Measurements from ENCODE around the gene SLC44A4. TPM values are rescaled to one million over a fixed set of nuclear protein-coding genes. Genes with fewer than 3 reads are reported as not detected.
A peak's percentile ranks its signal among the peaks of the same experiment; 100 is the strongest.
"Not testable (repeated sequence)": the region's sequence is repeated elsewhere in the genome, so short reads cannot be mapped to it uniquely, and the experiment has no call there.

Gene SLC44A4
- total and polyA plus RNA-seq, 5 donors from 2014 or later = 1.0 TPM; not detected in 4

GRCh38 chr6:31907158-31907813 lies 28.5 kb upstream of the SLC44A4 start:
- Mint-ChIP-seq H3K4me3 (peak overlapping the region in 1 of 4 donors; percentile 87), H3K27ac (no peak overlapping the region), H3K27me3 (peaks cover 15% of the 10 kb centered on the region), H3K4me1 (peaks cover 0 to 12% (median 8%) of the 10 kb centered on the region in 4 donors), H3K9me3 (peaks cover 0 to 2% (median 0%) of the 10 kb centered on the region in 7 donors), H3K36me3 (no peaks in the 10 kb centered on the region)
- no peak for ATAC-seq (ENCODE audit: low read depth in 2 of 2)
- Histone ChIP-seq H3K4me3 (ENCODE audit: low read depth, low read length) (no peak overlapping the region), H3K27me3 (ENCODE audit: control insufficient read depth, insufficient read depth, low read length) (peaks cover 3% of the 10 kb centered on the region), H3K4me1 (ENCODE audit: control insufficient read depth, insufficient read depth, low read length, poor library complexity, severe bottlenecking) (peaks cover 6% of the 10 kb centered on the region), H3K9me3 (ENCODE audit: control insufficient read depth in 2 of 2, low read length in 2 of 2) (no peaks in the 10 kb centered on the region), H3K27ac (ENCODE audit: insufficient read depth, low read length, poor library complexity, severe bottlenecking) (no peak overlapping the region), H3K36me3 (ENCODE audit: control insufficient read depth, insufficient read depth, low read length) (no peaks in the 10 kb centered on the region)
- no peak for DNase-seq

DNA sequence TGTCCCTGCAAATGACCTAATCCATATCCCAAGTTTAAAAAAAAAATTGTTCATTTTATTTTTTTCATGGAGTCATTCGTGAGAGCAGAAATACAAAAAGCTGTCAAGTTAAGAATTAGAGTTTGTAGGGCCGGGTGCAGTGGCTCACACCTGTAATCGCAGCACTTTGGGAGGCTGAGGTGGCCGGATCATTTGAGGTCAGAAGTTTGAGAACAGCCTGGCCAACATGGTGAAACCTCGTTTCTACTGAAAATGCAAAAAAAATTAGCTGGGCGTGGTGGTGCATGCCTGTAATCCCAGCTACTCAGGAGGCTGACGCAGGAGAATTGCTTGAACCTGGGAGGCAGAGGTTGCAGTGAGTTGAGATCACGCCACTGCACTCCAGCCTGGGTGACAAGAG lies 27.9 kb upstream of the SLC44A4 start:
- not testable (repeated sequence) for H3K9me3 ChIP-seq (ENCODE audit: control insufficient read depth in 2 of 2, low read length in 2 of 2); H3K36me3 ChIP-seq (ENCODE audit: control insufficient read depth, insufficient read depth, low read length); H3K4me1 ChIP-seq (ENCODE audit: control insufficient read depth, insufficient read depth, low read length, poor library complexity, severe bottlenecking); H3K4me3 ChIP-seq (ENCODE audit: low read depth, low read length); H3K9me3 Mint-ChIP-seq; DNase-seq; ATAC-seq (ENCODE audit: low read depth in 2 of 2); H3K27me3 ChIP-seq (ENCODE audit: control insufficient read depth, insufficient read depth, low read length); H3K27ac ChIP-seq (ENCODE audit: insufficient read depth, low read length, poor library complexity, severe bottlenecking); H3K27ac Mint-ChIP-seq; H3K36me3 Mint-ChIP-seq
- Mint-ChIP-seq H3K4me1 (peaks cover 0 to 12% (median 8%) of the 10 kb centered on the region in 4 donors), H3K4me3 (peak overlapping the region in 1 of 4 donors; percentile 87), H3K27me3 (peaks cover 15% of the 10 kb centered on the region)

GRCh38 chr6:31906122-31906521 lies 27.3 kb upstream of the SLC44A4 start:
- Histone ChIP-seq H3K27ac (ENCODE audit: insufficient read depth, low read length, poor library complexity, severe bottlenecking) (no peak overlapping the region), H3K36me3 (ENCODE audit: control insufficient read depth, insufficient read depth, low read length) (no peaks in the 10 kb centered on the region), H3K9me3 (ENCODE audit: control insufficient read depth in 2 of 2, low read length in 2 of 2) (no peaks in the 10 kb centered on the region), H3K4me1 (ENCODE audit: control insufficient read depth, insufficient read depth, low read length, poor library complexity, severe bottlenecking) (peaks cover 12% of the 10 kb centered on the region), H3K27me3 (ENCODE audit: control insufficient read depth, insufficient read depth, low read length) (peaks cover 3% of the 10 kb centered on the region), H3K4me3 (ENCODE audit: low read depth, low read length) (no peak overlapping the region)
- Mint-ChIP-seq H3K27ac (no peak overlapping the region), H3K9me3 (peaks cover 0 to 2% (median 0%) of the 10 kb centered on the region in 7 donors), H3K4me1 (peaks cover 0 to 12% (median 8%) of the 10 kb centered on the region in 4 donors), H3K27me3 (peaks cover 15% of the 10 kb centered on the region), H3K36me3 (no peaks in the 10 kb centered on the region), H3K4me3 (peak overlapping the region in 1 of 4 donors; percentile 77)
- DNase-seq (no peak), ATAC-seq (ENCODE audit: low read depth in 2 of 2) (no peak)

DNA sequence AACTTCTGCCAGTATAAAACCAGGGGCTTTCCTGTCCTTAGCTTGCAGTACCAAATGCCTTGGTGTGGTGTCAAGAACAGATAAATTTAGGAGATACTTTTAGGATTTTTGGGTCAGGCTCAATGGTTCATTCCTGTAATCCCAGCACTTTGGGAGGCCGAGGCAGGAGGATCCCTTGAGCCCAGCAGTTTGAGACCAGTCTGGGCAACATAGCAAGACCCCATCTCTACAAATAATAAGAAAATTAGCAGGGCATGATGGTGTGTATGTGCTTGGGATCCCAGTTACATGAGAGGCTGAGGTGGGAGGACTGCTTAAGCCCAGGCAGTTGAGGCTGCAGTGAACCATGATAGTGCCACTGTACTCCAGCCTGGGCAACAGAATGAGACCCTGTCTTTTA lies 26.2 kb upstream of the SLC44A4 start:
- Mint-ChIP-seq H3K4me1 (peaks cover 0 to 12% (median 10%) of the 10 kb centered on the region in 4 donors), H3K9me3 (peaks cover 0 to 2% (median 0%) of the 10 kb centered on the region in 7 donors), H3K27ac (no peak overlapping the region), H3K4me3 (peak overlapping the region in 1 of 4 donors; percentile 64), H3K27me3 (peaks cover 15% of the 10 kb centered on the region), H3K36me3 (no peaks in the 10 kb centered on the region)
- DNase-seq (no peak), ATAC-seq (ENCODE audit: low read depth in 2 of 2) (no peak)
- H3K36me3 ChIP-seq (ENCODE audit: control insufficient read depth, insufficient read depth, low read length) = no peaks in the 10 kb centered on the region
- H3K4me1 ChIP-seq (ENCODE audit: control insufficient read depth, insufficient read depth, low read length, poor library complexity, severe bottlenecking) = peaks cover 12% of the 10 kb centered on the region
- H3K27ac ChIP-seq (ENCODE audit: insufficient read depth, low read length, poor library complexity, severe bottlenecking) = no peak overlapping the region
- H3K27me3 ChIP-seq (ENCODE audit: control insufficient read depth, insufficient read depth, low read length) = peaks cover 3% of the 10 kb centered on the region
- H3K4me3 ChIP-seq (ENCODE audit: low read depth, low read length) = no peak overlapping the region
- no peaks in the 10 kb centered on the region for H3K9me3 ChIP-seq (ENCODE audit: control insufficient read depth in 2 of 2, low read length in 2 of 2)

DNA sequence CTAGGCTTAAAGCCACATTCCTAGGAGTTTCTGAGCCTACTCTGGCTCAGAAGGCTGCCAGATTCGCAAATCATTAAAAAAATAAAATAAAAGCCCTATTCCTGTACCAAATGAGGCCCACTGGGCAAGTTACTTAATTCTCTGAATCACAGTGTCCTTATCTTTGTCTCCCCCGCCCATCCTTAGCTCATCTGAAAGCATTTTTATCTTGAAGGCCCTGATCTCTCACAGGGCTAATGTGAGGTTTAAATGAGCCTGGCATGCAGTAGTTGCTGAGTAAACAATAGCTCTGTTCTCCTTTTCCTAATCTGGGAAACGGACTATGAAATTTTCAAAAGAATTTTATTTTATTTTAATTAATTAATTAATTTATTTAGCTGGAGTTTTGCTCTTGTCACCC lies 25.2 kb upstream of the SLC44A4 start:
- Histone ChIP-seq H3K4me1 (ENCODE audit: control insufficient read depth, insufficient read depth, low read length, poor library complexity, severe bottlenecking) (peaks cover 21% of the 10 kb centered on the region), H3K27ac (ENCODE audit: insufficient read depth, low read length, poor library complexity, severe bottlenecking) (no peak overlapping the region), H3K4me3 (ENCODE audit: low read depth, low read length) (no peak overlapping the region), H3K36me3 (ENCODE audit: control insufficient read depth, insufficient read depth, low read length) (no peaks in the 10 kb centered on the region), H3K27me3 (ENCODE audit: control insufficient read depth, insufficient read depth, low read length) (peaks cover 3% of the 10 kb centered on the region), H3K9me3 (ENCODE audit: control insufficient read depth in 2 of 2, low read length in 2 of 2) (no peaks in the 10 kb centered on the region)
- Mint-ChIP-seq H3K4me3 (no peak overlapping the region), H3K27me3 (peaks cover 15% of the 10 kb centered on the region), H3K27ac (no peak overlapping the region), H3K4me1 (peaks cover 0 to 19% (median 16%) of the 10 kb centered on the region in 4 donors), H3K9me3 (peaks cover 0 to 2% (median 0%) of the 10 kb centered on the region in 7 donors), H3K36me3 (no peaks in the 10 kb centered on the region)
- no peak for DNase-seq
- ATAC-seq (ENCODE audit: low read depth in 2 of 2) = no peak

DNA sequence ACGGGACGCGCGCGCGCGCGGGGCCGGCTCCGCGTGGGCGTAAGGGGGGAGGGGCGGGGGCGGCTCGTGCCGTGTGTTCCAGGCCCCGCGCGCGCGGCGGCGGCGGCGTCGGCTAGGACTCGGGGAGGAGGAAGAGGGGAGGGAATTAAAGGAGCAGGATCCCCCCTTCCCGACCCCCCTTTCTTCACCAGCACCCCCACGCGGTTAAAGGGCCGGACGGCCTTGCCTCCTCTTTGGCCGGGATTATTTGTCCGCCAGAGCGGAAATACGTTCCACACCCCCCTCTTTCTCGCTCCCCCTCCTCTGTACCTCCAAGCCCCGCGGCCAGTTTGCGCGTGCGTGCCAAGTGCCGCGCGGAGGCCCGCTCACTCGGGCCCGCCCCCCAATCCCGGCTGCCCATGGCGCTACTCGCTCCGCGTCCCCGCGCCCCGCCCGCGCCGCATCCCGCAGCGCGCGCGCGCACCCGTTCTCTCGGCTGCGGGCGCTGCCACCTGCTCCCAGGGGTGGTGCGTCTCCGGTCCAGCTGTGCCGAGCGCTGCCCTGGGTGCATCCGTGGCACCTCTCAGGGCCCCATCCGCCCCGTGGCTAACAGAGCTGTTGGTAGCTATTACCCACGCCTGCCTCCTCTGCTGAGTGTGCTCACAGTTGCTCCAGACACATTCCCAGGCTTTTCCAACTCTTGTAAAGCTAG lies 23.3 kb upstream of the SLC44A4 start, which contains the start of gene ZBTB12:
Gene ZBTB12, minus strand, starts transcription at position 134 of the 691 bp plus-strand sequence. CDS start 781 bp downstream, outside the sequence.
- Mint-ChIP-seq H3K9me3 (peaks cover 0 to 2% (median 0%) of the 10 kb centered on the region in 7 donors), H3K27me3 (peaks cover 15% of the 10 kb centered on the region), H3K27ac (peak within 1 kb of the TSS; percentile 52 to 87 (median 87)), H3K4me3 (peak within 1 kb of the TSS; percentile 80 to 92 (median 89)), H3K36me3 (no peaks in the 10 kb centered on the region), H3K4me1 (peaks cover 0 to 32% (median 21%) of the 10 kb centered on the region in 4 donors)
- H3K27ac ChIP-seq (ENCODE audit: insufficient read depth, low read length, poor library complexity, severe bottlenecking) = peak within 1 kb of the TSS; percentile 63
- peaks cover 34% of the 10 kb centered on the region for H3K4me1 ChIP-seq (ENCODE audit: control insufficient read depth, insufficient read depth, low read length, poor library complexity, severe bottlenecking)
- no peaks in the 10 kb centered on the region for H3K9me3 ChIP-seq (ENCODE audit: control insufficient read depth in 2 of 2, low read length in 2 of 2)
- peak; percentile 80 to 84 (median 82) for DNase-seq
- H3K27me3 ChIP-seq (ENCODE audit: control insufficient read depth, insufficient read depth, low read length) = peaks cover 3% of the 10 kb centered on the region
- H3K36me3 ChIP-seq (ENCODE audit: control insufficient read depth, insufficient read depth, low read length) = no peaks in the 10 kb centered on the region
- peak; percentile 52 to 56 for ATAC-seq (ENCODE audit: low read depth in 2 of 2)
- peak within 1 kb of the TSS; percentile 66 for H3K4me3 ChIP-seq (ENCODE audit: low read depth, low read length)

GRCh38 chr6:31901415-31901952 lies 22.7 kb upstream of the SLC44A4 start:
- Histone ChIP-seq H3K36me3 (ENCODE audit: control insufficient read depth, insufficient read depth, low read length) (no peaks in the 10 kb centered on the region), H3K27me3 (ENCODE audit: control insufficient read depth, insufficient read depth, low read length) (peaks cover 3% of the 10 kb centered on the region), H3K4me3 (ENCODE audit: low read depth, low read length) (no peak overlapping the region), H3K4me1 (ENCODE audit: control insufficient read depth, insufficient read depth, low read length, poor library complexity, severe bottlenecking) (peaks cover 39% of the 10 kb centered on the region), H3K9me3 (ENCODE audit: control insufficient read depth in 2 of 2, low read length in 2 of 2) (no peaks in the 10 kb centered on the region), H3K27ac (ENCODE audit: insufficient read depth, low read length, poor library complexity, severe bottlenecking) (peak overlapping the region; percentile 63)
- Mint-ChIP-seq H3K27ac (no peak overlapping the region), H3K9me3 (peaks cover 0 to under 1% (median 0%) of the 10 kb centered on the region in 7 donors), H3K27me3 (peaks cover 9% of the 10 kb centered on the region), H3K4me3 (peak overlapping the region; percentile 73 to 80 (median 76)), H3K4me1 (peaks cover 0 to 34% (median 22%) of the 10 kb centered on the region in 4 donors), H3K36me3 (no peaks in the 10 kb centered on the region)
- ATAC-seq (ENCODE audit: low read depth in 2 of 2) (peak; percentile 31 to 32), DNase-seq (peak; percentile 61 to 75 (median 68))
